Panc1 (cell line): ENCODE measurements around the gene NAGPA.

Source experiments
- CTCF ChIP-seq: fragments of 450-650 bp; IDR thresholded peaks from 2 replicates; pipeline ENCODE4 v1.5.1; 2017; ENCODE audit warnings: mild to moderate bottlenecking
- POLR2AphosphoS5 ChIP-seq: IDR thresholded peaks from 2 replicates; pipeline ENCODE4 v1.6.1; 2012; ENCODE audit warnings: mild to moderate bottlenecking, low read depth, low read length, moderate library complexity
- REST ChIP-seq, 2 experiments: IDR thresholded peaks; 2 replicates each; pipeline ENCODE4 v1.6.1; 2011 to 2012; ENCODE audit warnings: low read depth in 2 of 2, control low read depth in 1 of 2, low read length in 1 of 2, mild to moderate bottlenecking in 1 of 2, moderate library complexity in 1 of 2; ENCODE audit not compliant: insufficient read depth in 1 of 2
- SIN3A ChIP-seq: IDR thresholded peaks from 2 replicates; pipeline ENCODE4 v1.6.1; 2012; ENCODE audit warnings: low read depth, mild to moderate bottlenecking, low read length, moderate library complexity, borderline replicate concordance; ENCODE audit not compliant: insufficient read depth

GRCh38 chr16:4991754-4992153 is 42.0 kb downstream of the NAGPA start:
- TF ChIP-seq REST (IDR thresholded peaks at IDR 0.05; ENCODE audit: insufficient read depth in 1 of 2, low read depth in 2 of 2, low read length in 1 of 2): no peak
- no peak for TF ChIP-seq POLR2AphosphoS5
- no peak for TF ChIP-seq CTCF
- TF ChIP-seq SIN3A: no peak
